HG03045 (cell line): ENCODE measurements around the gene LRRC43.

Experiments used
- ATAC-seq: cut with Tn5 transposase; IDR thresholded peaks from one replicate; pipeline ENCODE4 v1.9.1; 2021; ENCODE audit warnings: mild to moderate bottlenecking, moderate library complexity; ENCODE audit not compliant: unreplicated experiment

LRRC43 gene, protein sequence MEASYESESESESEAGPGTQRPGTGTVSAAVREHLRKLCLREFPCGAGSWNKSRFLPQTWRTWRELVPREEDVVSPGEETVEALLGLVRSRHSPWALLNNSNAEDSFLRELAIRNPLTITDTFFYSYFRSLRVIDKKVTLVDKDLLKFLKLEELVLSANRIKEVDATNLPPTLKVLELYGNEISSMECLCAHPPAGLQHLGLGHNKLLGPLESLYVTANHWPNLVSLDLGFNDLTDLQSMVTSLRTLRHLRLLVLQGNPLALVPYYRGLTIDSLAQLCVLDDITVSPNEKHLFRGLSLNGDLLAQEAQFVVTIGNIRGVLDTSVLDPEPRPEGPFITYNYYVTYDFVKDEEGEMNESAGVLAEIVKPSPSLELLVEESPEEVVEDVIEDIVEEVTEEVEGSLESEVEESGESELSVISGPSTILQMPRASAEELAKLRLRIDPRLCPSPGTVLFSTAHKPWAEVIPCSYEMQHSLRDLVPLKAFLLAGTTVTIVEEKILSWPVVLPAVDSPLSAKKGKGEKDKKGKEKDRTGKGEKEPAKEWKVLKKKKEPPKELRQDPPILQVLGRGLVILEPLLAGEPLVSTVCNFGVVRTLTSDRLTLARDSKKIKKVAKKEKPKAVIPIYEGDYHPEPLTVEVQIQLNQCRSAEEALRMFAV

DNA sequence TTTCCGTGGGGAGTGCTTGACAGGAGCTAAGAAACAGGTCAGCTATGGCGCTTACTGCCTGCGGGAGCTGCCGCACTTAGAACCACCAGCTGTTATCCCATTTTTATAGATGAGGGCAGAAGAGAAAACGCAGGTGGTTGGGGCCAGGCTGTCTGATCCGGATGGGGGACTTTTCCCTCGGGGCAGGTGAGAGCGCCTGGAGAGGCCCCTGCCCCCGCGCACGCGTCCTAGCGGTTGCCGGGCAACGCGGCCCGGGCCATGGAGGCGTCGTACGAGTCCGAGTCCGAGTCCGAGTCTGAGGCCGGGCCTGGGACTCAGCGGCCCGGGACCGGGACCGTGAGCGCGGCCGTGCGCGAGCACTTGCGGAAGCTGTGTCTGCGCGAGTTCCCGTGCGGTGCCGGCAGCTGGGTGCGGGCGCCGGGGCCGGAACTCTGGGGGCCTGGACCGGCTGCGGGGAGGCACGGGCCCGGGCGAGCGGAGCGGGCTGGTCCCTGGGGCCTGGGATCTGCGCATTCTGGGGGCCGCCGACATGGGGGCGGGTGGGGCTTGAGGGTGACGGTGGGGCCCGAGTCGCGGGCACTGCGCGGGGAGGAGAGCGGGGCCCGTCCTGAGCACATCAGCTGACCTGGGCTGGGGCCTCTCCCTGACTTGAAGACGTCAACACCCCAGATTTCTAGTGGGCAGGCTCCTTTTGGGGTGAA is at the start of gene LRRC43:
Gene LRRC43, plus strand, starts transcription at position 237 of the 701 bp plus-strand sequence. Its CDS starts 22 bp downstream, at position 259.
- no peak for ATAC-seq

DNA sequence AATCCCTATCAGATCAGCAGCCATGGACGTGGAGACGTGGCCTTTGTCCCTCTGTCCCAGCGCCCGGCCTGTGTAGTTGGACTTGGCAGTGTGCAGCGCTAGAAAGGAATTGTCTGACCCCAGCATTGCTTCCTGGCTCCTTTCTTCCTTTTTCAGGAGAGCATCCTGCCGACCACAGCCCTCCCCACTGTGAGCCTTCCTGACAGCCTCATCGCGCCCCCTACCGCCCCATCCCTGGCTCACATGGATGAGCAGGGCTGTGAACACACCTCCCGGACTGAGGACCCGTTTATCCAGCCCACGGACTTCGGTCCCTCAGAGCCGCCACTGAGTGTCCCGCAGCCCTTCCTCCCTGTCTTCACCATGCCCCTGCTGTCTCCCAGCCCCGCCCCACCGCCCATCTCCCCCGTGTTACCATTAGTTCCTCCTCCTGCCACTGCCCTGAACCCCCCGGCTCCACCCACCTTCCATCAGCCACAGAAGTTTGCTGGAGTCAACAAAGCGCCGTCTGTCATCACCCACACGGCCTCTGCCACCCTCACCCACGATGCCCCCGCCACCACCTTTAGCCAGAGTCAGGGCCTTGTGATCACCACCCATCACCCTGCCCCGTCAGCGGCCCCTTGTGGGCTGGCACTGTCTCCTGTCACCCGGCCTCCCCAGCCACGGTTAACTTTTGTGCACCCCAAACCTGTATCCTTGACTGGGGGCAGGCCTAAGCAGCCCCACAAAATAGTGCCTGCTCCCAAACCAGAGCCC is 49.6 kb upstream of the LRRC43 start:
- no peak for ATAC-seq

DNA sequence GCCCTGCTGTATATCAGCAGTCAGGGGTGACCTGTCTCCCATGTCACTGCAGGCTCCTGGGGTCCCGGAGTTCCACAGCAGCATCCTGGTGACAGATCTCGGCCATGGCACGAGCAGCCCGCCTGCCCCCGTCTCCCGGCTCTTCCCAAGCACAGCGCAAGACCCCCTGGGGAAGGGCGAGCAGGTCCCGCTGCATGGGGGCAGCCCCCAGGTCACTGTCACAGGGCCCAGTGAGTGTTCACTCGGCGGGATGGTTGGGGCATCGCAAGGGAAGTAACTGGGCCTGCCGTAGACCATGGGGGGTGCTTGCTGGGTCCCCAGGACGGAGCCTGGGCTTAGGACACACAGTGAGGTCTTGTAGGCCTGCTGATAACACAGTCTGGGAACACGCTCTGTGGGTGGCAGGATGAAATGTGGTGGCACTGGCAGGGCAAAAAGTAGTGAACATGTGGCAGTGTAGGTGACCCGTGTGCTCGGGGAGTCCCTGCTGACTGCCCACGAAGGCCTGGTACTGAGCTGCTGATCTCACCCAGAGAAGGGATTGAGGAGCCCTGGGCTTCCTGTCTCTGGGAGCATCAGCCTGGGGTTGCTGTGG is 47.4 kb upstream of the LRRC43 start:
- ATAC-seq, result no peak

DNA sequence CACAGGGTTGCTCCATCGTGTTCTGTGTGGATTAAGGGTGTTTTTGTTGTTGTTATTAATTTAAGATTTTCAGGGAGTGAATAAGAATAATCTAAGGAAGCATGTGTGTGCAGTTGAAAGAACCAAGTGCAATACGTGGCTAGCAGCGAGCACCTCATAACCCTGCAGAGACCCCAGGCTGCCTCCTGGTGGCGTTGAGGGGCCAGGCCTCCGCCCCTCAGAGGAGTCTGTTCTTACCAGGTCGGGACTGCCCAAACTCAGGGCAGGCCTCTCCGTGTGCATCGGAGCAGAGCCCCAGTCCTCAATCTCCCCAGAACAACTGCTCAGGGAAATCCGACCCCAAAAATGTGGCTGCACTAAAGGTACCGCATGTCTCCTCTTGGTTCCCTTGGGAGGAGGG is 45.7 kb upstream of the LRRC43 start:
- no peak for ATAC-seq

DNA sequence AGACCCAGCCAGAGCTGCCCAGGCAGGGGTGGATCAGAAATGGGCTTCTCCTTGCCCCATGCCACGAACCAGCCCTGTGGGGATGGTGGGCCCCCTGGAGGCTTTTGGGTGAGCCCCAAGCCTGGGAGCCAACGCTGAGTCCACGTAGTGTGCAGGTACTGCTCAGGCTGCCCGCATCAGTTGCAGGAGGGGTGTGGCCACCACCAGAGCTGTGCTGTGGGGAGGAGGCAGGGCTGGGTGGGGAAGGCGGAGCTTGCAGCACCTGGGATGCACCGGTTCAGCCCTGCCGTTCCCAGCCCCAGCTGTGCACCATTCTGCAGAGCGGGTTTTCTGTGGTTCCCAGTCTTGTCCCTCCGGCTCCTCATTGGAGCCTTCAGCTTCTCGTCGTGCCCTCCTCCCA is 45.2 kb upstream of the LRRC43 start:
- no peak for ATAC-seq

DNA sequence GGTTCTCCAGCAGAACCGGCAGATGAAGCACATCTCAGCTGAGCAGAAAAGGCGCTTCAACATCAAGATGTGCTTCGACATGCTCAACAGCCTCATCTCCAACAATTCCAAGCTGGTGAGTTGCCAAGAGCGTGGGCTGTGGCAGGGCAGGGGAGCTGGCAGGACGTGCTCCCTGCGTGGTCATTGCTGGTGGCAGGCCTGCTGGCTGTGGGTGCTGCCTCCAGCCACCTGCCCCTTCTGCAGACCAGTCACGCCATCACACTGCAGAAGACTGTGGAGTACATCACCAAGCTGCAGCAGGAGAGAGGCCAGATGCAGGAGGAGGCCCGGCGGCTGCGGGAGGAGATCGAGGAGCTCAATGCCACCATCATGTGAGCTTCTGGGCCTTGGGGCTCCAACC is 44.7 kb upstream of the LRRC43 start:
- no peak for ATAC-seq

DNA sequence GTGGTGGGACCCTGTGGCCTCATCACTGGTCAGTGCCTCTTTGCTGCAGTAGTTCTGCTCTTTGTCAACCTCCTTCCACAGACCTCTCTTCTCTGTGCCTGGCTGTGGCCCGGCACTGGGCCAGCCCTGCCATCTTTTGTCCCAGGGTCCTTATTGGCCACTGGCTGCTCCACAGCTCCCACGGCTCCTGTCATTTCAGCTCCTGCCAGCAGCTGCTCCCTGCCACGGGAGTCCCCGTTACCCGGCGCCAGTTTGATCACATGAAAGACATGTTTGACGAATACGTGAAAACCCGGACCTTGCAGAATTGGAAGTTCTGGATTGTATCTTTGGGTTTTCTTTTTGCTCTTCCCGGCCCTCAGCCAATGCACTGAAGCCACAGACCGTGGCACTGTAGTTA is 44.3 kb upstream of the LRRC43 start:
- no peak for ATAC-seq

DNA sequence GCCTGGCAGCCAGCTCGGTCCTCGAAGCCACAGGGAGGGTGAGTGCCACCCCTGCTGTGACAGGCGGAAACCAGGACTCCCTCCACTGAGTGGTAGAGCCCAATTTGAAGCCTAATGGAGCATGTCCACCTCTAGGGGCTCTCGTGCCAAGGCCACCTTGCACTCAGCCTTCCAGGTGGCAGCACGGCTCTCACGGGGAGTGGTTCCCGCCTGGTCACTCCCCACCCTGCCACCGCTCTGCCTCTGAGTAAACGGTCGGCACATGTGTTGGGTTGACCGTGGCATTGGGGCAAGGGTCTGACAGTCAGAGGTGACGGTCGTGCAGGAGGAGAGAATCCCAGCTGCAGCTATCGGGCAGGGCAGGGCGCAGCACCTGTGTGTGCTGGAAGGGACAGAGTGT is 43.7 kb upstream of the LRRC43 start:
- no peak for ATAC-seq

DNA sequence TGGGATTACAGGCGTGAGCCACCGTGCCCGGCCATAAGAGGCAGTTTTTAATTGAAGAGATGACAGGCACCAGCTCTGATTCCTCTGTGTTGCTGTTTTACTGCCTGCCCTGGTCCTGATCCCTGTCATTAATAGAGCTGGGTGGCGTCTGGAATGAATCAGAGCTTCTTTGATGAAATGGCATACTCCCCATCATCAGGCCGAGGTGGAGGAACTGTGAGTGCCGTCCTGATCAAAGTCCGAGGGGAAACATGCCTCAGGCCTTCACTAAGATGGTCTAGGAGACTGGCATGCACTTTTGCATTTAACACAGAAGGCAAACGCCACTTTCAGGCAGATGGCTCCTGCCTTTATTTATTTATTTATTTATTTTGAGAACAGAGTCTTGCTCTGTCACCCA is 43.0 kb upstream of the LRRC43 start:
- ATAC-seq, result no peak

DNA sequence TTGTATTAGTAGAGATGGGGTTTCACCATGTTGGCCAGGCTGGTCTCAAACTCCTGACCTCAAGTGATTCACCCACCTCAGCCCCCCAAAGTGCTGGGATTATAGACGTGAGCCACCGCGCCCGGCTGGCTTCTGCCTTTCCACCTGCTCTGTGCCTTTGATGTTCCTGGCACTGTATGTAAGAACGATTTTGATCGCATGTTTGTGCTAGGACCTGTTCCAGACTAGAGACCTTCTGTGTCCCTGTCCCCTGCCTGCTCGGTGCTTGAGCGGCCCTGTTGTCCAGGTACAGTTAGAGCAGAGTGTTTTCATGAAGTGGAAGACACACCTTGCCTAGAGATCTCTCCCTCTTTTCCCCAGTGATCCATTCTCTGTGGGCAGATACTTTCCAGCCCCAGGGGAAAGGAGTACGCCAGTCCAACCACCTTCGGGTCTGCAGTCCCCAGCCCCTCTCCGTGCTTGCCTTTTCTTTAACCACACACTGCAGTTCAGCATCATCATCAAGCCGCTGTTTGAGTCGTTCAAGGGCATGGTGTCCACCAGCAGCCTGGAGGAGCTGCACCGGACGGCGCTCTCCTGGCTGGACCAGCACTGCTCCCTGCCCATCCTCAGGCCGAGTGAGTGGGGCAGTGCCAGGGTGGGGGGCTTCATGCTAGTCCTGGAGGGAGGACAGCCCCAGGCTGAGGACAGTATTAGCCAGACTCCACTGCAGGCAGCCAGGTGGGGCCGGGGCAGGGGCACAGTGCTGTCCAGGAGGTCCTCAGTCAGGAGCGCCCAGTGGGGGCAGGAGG is 42.3 kb upstream of the LRRC43 start:
- no peak for ATAC-seq

DNA sequence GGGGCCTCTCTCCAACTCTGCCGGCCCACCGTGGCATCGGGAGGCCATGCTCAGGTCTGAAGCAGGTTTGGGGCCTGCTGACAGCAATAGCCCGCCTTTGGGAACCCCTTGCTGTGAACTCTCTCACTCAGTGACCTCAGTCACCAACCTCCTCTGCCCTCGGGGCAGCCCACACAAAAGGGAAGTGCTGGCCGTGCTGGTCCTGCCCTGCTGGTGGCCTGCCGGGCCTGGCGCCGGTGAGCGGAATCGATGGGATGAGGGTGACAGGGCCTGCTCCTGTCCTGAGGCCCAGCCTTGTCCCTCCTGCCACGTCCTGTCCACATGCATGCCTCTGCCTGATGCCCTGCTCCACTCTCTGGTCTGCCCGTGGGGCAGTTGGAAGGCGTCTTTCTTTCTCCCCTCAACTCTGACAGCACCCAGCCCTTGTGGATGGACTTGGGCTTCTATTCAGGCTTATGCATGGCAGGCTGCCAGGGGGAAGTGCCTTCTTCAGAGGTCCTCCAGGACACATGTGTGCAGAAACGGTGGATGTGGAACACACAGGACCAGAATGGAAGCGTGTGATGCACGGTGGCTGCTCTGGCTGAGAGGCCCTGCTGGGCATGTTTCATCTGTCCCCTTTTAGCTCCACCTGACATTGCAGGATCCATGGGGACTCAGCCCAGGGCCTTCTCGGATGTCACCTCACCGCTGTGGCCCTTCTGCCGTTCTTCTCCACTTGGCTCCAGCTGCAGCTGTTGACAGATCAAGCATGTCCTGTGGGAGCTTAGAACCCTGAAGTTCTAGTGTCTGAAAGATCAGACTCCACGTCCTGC is 40.8 kb upstream of the LRRC43 start:
- no peak for ATAC-seq

DNA sequence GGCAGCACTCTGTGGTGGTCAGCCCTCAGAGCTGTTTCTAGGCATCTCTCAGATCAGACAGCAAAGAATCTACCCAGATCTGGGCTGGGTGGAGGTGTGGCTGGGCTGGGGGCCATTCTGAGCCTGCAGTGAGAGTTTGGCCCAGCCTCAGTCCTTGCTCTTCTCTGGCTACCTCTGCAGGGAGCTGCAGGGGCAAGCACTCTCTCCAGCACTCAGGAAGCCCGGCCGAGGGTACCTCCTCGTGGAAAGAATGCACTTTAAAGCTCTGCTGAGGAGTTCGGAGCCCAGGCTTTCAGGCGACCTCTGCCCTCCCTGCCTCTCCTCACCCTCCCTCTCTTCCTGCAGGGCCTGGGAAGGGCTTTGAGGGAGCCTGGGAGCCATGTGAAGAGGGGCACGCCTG is 40.1 kb upstream of the LRRC43 start:
- no peak for ATAC-seq

DNA sequence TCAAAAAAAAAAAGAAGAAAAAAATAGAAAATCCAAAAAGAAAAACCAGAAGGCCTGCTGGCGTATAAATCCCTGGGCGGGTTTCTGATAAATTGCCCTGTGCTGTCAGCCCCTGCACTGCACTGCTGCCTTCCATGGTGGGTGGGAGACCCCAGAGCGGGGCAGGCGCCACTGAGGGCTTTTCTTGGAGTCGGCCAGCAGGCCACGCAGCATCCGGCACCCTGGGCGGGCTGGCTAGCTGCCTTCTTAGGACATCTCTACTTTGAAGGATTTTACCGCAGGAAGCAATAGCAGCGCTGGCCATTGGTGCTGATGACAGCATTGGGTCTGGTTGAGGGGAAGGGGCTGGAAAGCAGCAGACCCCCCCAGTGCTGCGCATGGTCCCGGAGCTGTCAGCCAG is 38.0 kb upstream of the LRRC43 start:
- no peak for ATAC-seq

DNA sequence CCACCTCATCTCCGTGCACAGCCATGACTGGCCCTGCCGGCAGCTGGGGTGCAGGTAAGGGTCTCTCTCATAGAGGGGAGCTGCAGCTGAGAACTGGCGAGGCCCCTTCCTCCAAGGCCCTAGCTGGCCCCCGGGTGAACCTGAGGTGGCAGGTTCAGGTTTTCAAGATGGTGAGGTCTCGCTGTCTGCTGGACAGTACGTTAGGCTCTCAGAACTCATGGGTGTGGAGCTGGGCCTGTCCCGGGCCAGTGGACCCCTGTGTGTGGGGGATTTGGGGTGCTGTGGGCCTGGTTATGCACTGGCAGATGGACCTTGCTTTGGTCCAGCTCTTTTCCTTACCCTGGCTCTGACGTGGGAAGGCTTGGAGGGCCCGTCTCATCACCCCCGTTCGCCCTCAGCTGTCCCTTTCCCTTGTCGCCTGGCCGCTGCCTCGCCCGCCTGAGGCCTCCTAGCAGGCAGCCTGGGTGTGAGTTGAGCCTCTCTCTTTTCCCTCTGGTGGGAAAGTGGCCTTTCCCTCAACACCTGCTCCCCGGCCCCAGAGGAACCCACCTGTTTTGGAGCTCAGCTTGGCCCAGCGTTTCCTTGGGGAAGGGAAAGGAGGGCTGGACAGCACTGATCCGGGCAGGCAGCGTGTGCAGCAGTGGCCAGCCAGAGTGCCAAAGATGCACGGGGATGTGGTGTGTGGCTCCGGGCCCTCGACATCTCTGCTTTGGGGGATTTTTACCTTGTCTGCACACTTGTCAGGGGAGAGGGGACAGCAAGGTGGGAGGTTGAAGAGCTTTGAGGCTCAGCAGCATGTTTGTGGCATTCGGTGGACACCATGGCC is 37.2 kb upstream of the LRRC43 start:
- no peak for ATAC-seq

DNA sequence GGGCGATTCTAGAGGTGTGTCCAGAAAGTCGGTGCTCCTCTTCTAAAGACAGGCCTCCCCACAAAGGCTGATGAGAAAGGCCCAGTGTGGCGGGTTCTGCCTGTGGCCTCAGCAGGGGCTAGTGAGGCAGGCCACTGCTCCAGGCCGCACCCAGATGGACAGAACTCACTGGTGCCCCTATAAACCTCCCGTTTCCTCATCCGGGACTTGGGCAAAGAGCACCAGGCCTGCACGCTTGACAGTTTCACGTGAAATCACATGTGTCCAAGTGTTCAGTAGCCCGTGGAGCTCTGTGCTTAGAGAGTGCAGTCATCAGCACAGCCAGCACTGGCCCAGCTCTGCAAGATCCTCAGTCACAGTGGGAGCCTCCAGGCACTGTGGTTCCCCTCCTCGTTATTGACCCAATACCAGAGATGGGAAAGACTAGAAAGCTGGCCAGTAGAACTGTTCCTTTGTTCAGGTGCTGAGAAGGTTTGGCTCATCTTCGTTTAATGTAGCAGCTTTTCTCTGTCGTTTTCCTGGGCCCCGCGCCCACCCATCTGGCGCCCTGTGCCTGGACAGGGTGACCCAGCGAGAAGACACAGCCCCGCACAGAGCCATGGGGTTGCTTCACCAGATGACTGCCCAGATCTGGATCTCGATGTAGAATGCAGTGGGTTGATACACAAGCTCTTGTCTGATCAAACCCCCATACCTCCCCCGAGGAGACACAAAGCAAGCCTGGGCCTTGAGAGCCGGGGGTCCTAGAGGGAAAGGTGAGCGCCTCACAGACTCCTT is 35.2 kb upstream of the LRRC43 start:
- ATAC-seq, result no peak

DNA sequence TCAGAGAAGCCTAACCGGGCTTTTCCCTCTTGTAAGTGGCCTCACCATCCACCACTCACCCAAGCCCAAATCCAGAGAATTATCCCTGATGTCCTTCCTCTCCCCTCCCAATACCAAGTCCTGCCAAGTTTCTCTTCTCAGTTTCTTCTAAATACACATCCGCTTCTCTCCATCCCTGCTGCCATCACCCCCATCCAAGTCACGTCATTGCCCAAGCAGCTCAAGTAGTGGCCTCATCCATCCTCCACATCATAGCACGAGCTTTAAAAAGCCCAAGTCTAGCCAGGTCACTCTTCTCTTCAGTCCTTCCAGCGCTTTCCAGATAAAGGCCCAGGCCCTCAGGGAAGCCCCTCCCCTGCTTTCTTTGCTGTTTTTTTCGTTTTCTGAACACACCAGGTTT is 34.3 kb upstream of the LRRC43 start:
- no peak for ATAC-seq

DNA sequence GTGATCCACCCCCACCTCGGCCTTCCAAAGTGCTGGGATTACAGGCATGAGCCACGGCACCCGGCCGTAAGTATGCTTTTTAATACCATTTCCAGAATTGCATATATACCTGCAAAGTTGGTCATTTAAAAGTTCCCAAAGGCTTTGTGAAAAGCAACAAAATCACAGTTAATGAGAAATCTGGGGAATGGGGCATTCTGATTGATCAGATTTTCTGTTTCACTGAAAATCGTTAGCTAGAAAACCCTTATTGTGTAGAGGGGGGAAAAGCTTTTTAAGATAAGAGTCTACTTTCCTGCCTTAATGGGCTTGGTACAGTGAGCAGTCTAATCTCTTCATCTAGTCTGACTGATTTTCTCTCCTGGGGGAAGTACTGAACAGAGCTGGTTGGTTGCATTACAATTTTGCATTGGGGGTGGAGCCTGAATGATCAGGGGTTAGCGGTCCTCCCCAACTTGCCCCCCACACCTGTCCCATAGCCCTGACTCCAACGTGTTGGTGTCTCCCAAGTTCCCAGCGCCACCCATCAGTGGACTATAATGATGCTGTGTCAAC is 32.7 kb upstream of the LRRC43 start:
- no peak for ATAC-seq
